CD4-positive, alpha-beta T cell (primary cell): ENCODE results near the gene HYCC2. TPM values are rescaled to one million over a fixed set of nuclear protein-coding genes. Genes with fewer than 3 reads are reported as not detected.
"Not testable (repeated sequence)": the region's sequence is repeated elsewhere in the genome, so short reads cannot be mapped to it uniquely, and the experiment has no call there.

Experiments used
- ATAC-seq: fragments of 200-7000 bp; cut with Tn5 transposase; one replicate; pipeline ENCODE4 v1.10.0; 2022; ENCODE audit warnings: mild to moderate bottlenecking; ENCODE audit not compliant: poor library complexity
- CTCF ChIA-PET: fragments of 350-600 bp; sonication (Branson Sonifier 250); formaldehyde crosslinking; loops from one replicate; lab custom pipeline; 2021; ENCODE audit warnings: antibody characterized with exemption, inconsistent platforms; lab: Charles Lee
- POLR2A ChIA-PET: fragments of 350-600 bp; sonication (Branson Sonifier 250); formaldehyde crosslinking; loops from one replicate; lab custom pipeline; 2021; ENCODE audit warnings: antibody characterized with exemption, inconsistent platforms; lab: Charles Lee
- DNase-seq, 14 experiments: peaks; one replicate each; pipeline ENCODE4 v3.0.0-alpha.2; 2013 to 2020; ENCODE audit warnings: mixed read lengths in 2 of 14
- H3K27ac ChIP-seq, 2 donors: one replicate each; pipeline versions ENCODE4 v1.5.1 to v1.7.0; 2013; ENCODE audit warnings: low read length in 2 of 2, low read depth in 1 of 2, mild to moderate bottlenecking in 1 of 2
- H3K27me3 ChIP-seq, 2 experiments: 1 replicate in 1 of 2; 2 replicates in 1 of 2; pipeline versions ENCODE4 v1.6.1 to v1.7.0; 2013; ENCODE audit warnings: low read length in 2 of 2, control low read depth in 1 of 2, mild to moderate bottlenecking in 1 of 2, moderate library complexity in 1 of 2; ENCODE audit not compliant: insufficient read depth in 2 of 2, control insufficient read depth in 1 of 2
- H3K36me3 ChIP-seq: one replicate; pipeline ENCODE4 v1.6.1; 2013; ENCODE audit warnings: low read length, control low read depth; ENCODE audit not compliant: insufficient read depth
- H3K4me1 ChIP-seq: one replicate; pipeline ENCODE4 v1.6.1; 2013; ENCODE audit warnings: low read length, control low read depth; ENCODE audit not compliant: insufficient read depth
- H3K4me3 ChIP-seq: one replicate; pipeline ENCODE4 v1.5.1; 2013; ENCODE audit warnings: mild to moderate bottlenecking, low read length, moderate library complexity
- H3K9me3 ChIP-seq, 2 experiments: 1 replicate in 1 of 2; 2 replicates in 1 of 2; pipeline versions ENCODE4 v1.6.1 to v1.7.0; 2013; ENCODE audit warnings: low read length in 2 of 2, mild to moderate bottlenecking in 2 of 2, control low read depth in 1 of 2, moderate library complexity in 1 of 2; ENCODE audit not compliant: control insufficient read depth in 1 of 2, insufficient read depth in 1 of 2
- H3K27ac Mint-ChIP-seq: one replicate; pipeline ENCODE4 v1.8.0; 2020; ENCODE audit warnings: mixed read lengths
- H3K27me3 Mint-ChIP-seq: one replicate; pipeline ENCODE4 v1.8.0; 2021; ENCODE audit warnings: mixed read lengths
- H3K36me3 Mint-ChIP-seq: one replicate; pipeline ENCODE4 v1.8.0; 2021; ENCODE audit warnings: low read depth, mixed read lengths
- H3K4me1 Mint-ChIP-seq: one replicate; pipeline ENCODE4 v1.8.0; 2021; ENCODE audit warnings: low read depth, mixed read lengths
- H3K4me3 Mint-ChIP-seq: one replicate; pipeline ENCODE4 v1.8.0; 2020; ENCODE audit warnings: mild to moderate bottlenecking, mixed read lengths
- H3K9me3 Mint-ChIP-seq: one replicate; pipeline ENCODE4 v1.8.0; 2020; ENCODE audit warnings: mixed read lengths
- intact Hi-C, 2 experiments: fragments of 100-400 bp; cut with DNase I in 1 of 2; cut with micrococcal nuclease in 1 of 2; formaldehyde crosslinking; loops; one replicate each; pipeline versions ENCODE4 v1.15.1 to v1.9.0; 2023 to 2025; cut with DNase I, micrococcal nuclease
- total RNA-seq, 174 experiments: library from RNA in 2 of 174; stranded (reverse) in 2 of 174; gene quantifications; one replicate each; pipeline ENCODE4 v1.2.3 and lab custom pipeline; 2021 to 2026
- TF ChIP-seq, protein P1 (sequence below): fragments of 200-600 bp; IDR thresholded peaks from one replicate; pipeline ENCODE4 v1.8.0; 2022; ENCODE audit warnings: antibody characterized with exemption, mild to moderate bottlenecking

HYCC2 gene
- total RNA-seq, 2 experiments from 2014 or later = 29.2 to 30.7 TPM

DNA sequence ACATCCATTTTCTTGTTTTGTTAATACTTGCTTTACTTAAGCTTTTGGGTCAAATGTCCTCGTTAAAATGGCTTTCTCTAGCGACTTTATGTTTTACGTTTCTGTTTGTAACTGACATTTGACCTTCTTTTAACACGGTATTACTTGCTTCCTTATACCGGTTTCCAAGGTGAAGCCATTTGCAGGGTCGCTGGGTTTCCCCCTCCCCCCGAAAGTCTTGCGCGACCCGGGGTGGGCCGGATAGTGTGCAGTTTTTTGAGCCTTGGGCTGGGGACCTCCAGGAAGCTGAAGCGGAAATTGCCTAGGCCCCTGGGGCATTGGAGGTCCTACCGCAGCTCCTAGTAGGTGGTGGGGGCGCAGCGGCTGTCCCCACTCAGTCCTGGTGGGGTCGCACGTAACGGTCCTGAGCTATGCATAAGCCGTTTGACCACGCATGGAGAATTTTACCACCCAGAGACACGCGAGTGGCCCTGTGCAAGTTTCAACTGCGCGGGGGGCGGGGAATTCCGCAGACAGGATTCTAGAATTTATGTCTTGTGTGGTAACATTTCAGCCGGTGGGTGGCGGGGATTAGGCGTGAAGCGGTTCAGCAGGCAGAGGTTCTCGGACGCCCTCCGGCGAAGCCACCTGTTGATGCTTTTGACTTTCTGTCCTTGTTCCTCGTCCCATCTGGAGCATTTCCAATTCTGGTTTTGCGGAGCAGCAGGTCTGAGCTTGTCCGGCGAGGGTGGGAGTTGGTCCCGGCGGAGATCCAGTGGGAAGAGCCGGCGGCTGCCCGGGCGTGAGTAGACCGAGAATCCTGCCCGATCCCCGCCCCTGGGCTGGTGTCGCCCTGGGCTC, 46.9 kb upstream of the HYCC2 start:
- ATAC-seq = peak; percentile 46
- DNase-seq = peak; percentile 80 to 93 (median 86)
- H3K36me3 ChIP-seq = peaks cover 12% of the 10 kb centered on the region
- intact Hi-C loops = loop anchor here (1.0 to 5.0 kb wide), 6 partner anchors 12 to 406 kb away; no protein-coding TSS in a partner anchor
- Mint-ChIP-seq H3K36me3 (peaks cover 58% of the 10 kb centered on the region), H3K27me3 (no peaks in the 10 kb centered on the region), H3K4me1 (peaks cover 67% of the 10 kb centered on the region), H3K27ac (peak overlapping the region; percentile 93), H3K9me3 (no peaks in the 10 kb centered on the region), H3K4me3 (peak overlapping the region; percentile 88)
- peaks cover 40% of the 10 kb centered on the region for H3K4me1 ChIP-seq
- peaks cover 0 to 6% of the 10 kb centered on the region in 2 experiments for H3K9me3 ChIP-seq
- TF ChIP-seq, protein P1, sequence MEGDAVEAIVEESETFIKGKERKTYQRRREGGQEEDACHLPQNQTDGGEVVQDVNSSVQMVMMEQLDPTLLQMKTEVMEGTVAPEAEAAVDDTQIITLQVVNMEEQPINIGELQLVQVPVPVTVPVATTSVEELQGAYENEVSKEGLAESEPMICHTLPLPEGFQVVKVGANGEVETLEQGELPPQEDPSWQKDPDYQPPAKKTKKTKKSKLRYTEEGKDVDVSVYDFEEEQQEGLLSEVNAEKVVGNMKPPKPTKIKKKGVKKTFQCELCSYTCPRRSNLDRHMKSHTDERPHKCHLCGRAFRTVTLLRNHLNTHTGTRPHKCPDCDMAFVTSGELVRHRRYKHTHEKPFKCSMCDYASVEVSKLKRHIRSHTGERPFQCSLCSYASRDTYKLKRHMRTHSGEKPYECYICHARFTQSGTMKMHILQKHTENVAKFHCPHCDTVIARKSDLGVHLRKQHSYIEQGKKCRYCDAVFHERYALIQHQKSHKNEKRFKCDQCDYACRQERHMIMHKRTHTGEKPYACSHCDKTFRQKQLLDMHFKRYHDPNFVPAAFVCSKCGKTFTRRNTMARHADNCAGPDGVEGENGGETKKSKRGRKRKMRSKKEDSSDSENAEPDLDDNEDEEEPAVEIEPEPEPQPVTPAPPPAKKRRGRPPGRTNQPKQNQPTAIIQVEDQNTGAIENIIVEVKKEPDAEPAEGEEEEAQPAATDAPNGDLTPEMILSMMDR = peak; percentile 67
- no peaks in the 10 kb centered on the region for H3K27me3 ChIP-seq
- ChIA-PET CTCF (interaction anchor here (0.7 to 6.0 kb wide), 18 partner anchors 13 to 1061 kb away, joined by 3 to 57 read pairs (median 5); partner anchors contain the start of genes CASP10 and CASP8), POLR2A (interaction anchor here (0.8 to 5.8 kb wide), 27 partner anchors 10 to 1517 kb away, joined by 3 to 103 read pairs (median 10); partner anchors contain the start of genes BZW1, CASP10, CLK1 and FAM117B)
- H3K4me3 ChIP-seq = peak overlapping the region; percentile 84
- H3K27ac ChIP-seq = peak overlapping the region; percentile 78 to 98

DNA sequence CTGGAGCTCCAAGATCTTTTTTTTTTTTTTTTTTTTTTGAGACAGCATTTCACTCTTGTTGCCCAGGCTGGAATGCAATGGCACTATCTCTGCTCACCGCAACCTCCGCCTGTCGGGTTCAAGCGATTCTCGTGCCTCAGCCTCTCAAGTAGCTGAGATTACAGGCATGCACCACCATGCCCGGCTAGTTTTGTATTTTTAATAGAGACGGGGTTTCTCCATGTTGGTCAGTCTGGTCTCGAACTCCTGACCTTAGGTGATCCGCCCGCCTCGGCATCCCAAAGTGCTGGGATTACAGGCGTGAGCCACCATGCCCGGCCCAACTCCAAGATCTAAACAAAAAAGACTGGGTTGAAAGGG, 46.2 kb upstream of the HYCC2 start:
- CTCF ChIA-PET = interaction anchor here (0.7 to 6.0 kb wide), 18 partner anchors 14 to 1061 kb away, joined by 3 to 57 read pairs (median 5); partner anchors contain the start of genes CASP10 and CASP8

DNA sequence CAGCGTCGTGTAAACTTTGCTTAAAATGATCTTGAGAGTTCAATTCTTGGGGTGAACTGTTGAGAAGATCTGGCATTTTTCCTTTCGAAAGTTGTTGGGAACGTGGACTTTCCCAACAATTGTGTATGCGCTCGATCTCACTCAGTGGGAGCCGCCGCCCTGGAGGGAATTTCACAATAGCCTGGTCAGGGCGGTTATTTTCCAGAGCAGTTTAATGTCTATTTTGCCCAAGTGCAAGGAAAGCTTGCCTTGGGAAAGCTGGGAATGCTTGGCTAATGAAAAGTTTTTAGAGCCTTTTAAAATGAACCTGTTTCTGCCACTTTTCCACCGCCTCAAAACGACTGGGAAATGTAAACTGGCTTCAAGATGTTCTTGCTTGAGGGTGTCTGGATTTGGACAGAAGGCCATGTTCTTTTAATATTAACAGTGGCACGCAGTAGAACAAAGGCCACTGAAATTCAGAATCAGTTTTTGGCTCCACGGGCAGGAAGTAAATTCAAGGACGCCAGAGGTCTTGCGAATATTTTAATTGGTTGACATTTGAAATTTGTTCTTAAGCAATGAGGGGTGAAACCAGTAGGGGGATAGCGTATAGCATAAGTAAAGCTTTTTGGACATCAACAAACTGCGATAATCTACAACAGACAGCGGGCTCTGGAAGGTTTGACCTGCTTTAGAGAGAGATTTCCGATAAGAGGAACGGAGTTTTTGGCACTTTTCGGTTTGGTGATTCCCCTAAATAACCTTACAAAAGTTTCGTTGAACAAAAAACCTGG, 45.7 kb upstream of the HYCC2 start:
- peaks cover 37% of the 10 kb centered on the region for H3K4me1 ChIP-seq
- H3K36me3 Mint-ChIP-seq = peaks cover 52% of the 10 kb centered on the region
- H3K4me1 Mint-ChIP-seq = peaks cover 61% of the 10 kb centered on the region

More for the DNA sequence above, 46.2 kb upstream of the HYCC2 start:
- Histone ChIP-seq H3K27ac (peak overlapping the region; percentile 91 to 98), H3K4me1 (peaks cover 42% of the 10 kb centered on the region), H3K4me3 (peak overlapping the region; percentile 84)
- H3K4me3 Mint-ChIP-seq = peak overlapping the region; percentile 88
- not testable (repeated sequence) for H3K27me3 ChIP-seq, H3K36me3 ChIP-seq, H3K9me3 Mint-ChIP-seq, H3K9me3 ChIP-seq, H3K27me3 Mint-ChIP-seq
- peaks cover 58% of the 10 kb centered on the region for H3K36me3 Mint-ChIP-seq
- intact Hi-C loops = loop anchor here (1.0 to 5.0 kb wide), 6 partner anchors 13 to 405 kb away; no protein-coding TSS in a partner anchor
- ATAC-seq (peak; percentile 10), DNase-seq (peak in 5 of 14 experiments; percentile 37 to 51 (median 39))
- H3K27ac Mint-ChIP-seq = peak overlapping the region; percentile 93
- H3K4me1 Mint-ChIP-seq = peaks cover 63% of the 10 kb centered on the region
- POLR2A ChIA-PET = interaction anchor here (0.8 to 5.8 kb wide), 31 partner anchors 10 to 1518 kb away, joined by 3 to 103 read pairs (median 9); partner anchors contain the start of genes BZW1, CASP10, CLK1 and FAM117B

More for the DNA sequence above, 45.7 kb upstream of the HYCC2 start:
- peak; percentile 22 for ATAC-seq
- peak in 6 of 14 experiments; percentile 36 to 86 (median 68) for DNase-seq
- no peaks in the 10 kb centered on the region for H3K9me3 Mint-ChIP-seq
- H3K27ac Mint-ChIP-seq = peak overlapping the region; percentile 93
- Histone ChIP-seq H3K36me3 (peaks cover 6% of the 10 kb centered on the region), H3K4me3 (peak overlapping the region; percentile 84), H3K27ac (peak overlapping the region; percentile 91 to 98), H3K27me3 (no peaks in the 10 kb centered on the region), H3K9me3 (peaks cover 0 to 6% of the 10 kb centered on the region in 2 experiments)
- ChIA-PET CTCF (interaction anchor here (0.7 to 6.0 kb wide), 20 partner anchors 14 to 1062 kb away, joined by 3 to 57 read pairs (median 5); partner anchors contain the start of genes CASP10 and CASP8), POLR2A (interaction anchor here (0.6 to 5.8 kb wide), 39 partner anchors 9 to 1518 kb away, joined by 3 to 103 read pairs (median 9); partner anchors contain the start of genes BZW1, CASP10, CLK1 and FAM117B)
- H3K27me3 Mint-ChIP-seq = no peaks in the 10 kb centered on the region
- intact Hi-C loops = loop anchor here (1.0 to 5.0 kb wide), 4 partner anchors 46 to 405 kb away; partner anchors contain the start of gene HYCC2 (in 1 of the 2)
- TF ChIP-seq, protein P1 = peak; percentile 28
- peak overlapping the region; percentile 88 for H3K4me3 Mint-ChIP-seq
